ENCODE data around the gene TMSB4X.
"Not testable (repeated sequence)": the region's sequence is repeated elsewhere in the genome, so short reads cannot be mapped to it uniquely, and the experiment has no call there.

Gene TMSB4X

GRCh38 chrX:12975991-12976558 is 1.2 kb downstream of the TMSB4X start:
- H3K4me3 ChIP-seq (ENCODE audit: low read length), result peak overlapping the region; percentile 74
- no peak for TF ChIP-seq ZNF274 (IDR thresholded peaks at IDR 0.05; ENCODE audit: low read depth, low read length)

- H3K4me3 ChIP-seq (ENCODE audit: low read length), result peak overlapping the region; percentile 74
Observed at GRCh38 chrX:12976819-12977732, 2.2 kb downstream of the TMSB4X start.

GRCh38 chrX:12977761-12978204 is 2.9 kb downstream of the TMSB4X start:
- peak overlapping the region; percentile 74; the same call in 1 of the 2 replicates for H3K4me3 ChIP-seq (ENCODE audit: low read length)
- no peak for TF ChIP-seq ZNF274 (IDR thresholded peaks at IDR 0.05; ENCODE audit: low read depth, low read length)

GRCh38 chrX:12978205-12979025 is 3.5 kb downstream of the TMSB4X start:
- no peak for TF ChIP-seq ZNF274 (IDR thresholded peaks at IDR 0.05; ENCODE audit: low read depth, low read length)
- peak overlapping the region; percentile 35 for H3K4me3 ChIP-seq (ENCODE audit: low read length)

- H3K4me3 ChIP-seq (ENCODE audit: low read length), result peak overlapping the region; percentile 35; the same call in 1 of the 2 replicates
- no peak for TF ChIP-seq ZNF274 (IDR thresholded peaks at IDR 0.05; ENCODE audit: low read depth, low read length)
Observed at GRCh38 chrX:12979026-12979607, 4.2 kb downstream of the TMSB4X start.

GRCh38 chrX:12979616-12980015 is 4.7 kb downstream of the TMSB4X start:
- no peak for TF ChIP-seq ZNF274 (IDR thresholded peaks at IDR 0.05; ENCODE audit: low read depth, low read length)
- no peak overlapping the region for H3K4me3 ChIP-seq (ENCODE audit: low read length)

- H3K4me3 ChIP-seq (ENCODE audit: low read length), result not testable (repeated sequence)
Observed at GRCh38 chrX:12980039-12980438, 5.1 kb downstream of the TMSB4X start.

GRCh38 chrX:12981880-12982279 is 7.0 kb downstream of the TMSB4X start:
- H3K4me3 ChIP-seq (ENCODE audit: low read length), result no peak overlapping the region
- no peak for TF ChIP-seq ZNF274 (IDR thresholded peaks at IDR 0.05; ENCODE audit: low read depth, low read length)

GRCh38 chrX:12984603-12985319 is 9.9 kb downstream of the TMSB4X start:
- H3K4me3 ChIP-seq (ENCODE audit: low read length), result peak overlapping the region; percentile 19; the same call in 1 of the 2 replicates
- no peak for TF ChIP-seq ZNF274 (IDR thresholded peaks at IDR 0.05; ENCODE audit: low read depth, low read length)

GRCh38 chrX:12985331-12985730 is 10.4 kb downstream of the TMSB4X start:
- H3K4me3 ChIP-seq (ENCODE audit: low read length), result peak overlapping the region; percentile 19; the same call in 1 of the 2 replicates
- TF ChIP-seq ZNF274 (IDR thresholded peaks at IDR 0.05; ENCODE audit: low read depth, low read length), result no peak

GRCh38 chrX:12986164-12986779 is 11.4 kb downstream of the TMSB4X start:
- no peak for TF ChIP-seq ZNF274 (IDR thresholded peaks at IDR 0.05; ENCODE audit: low read depth, low read length)
- H3K4me3 ChIP-seq (ENCODE audit: low read length), result peak overlapping the region; percentile 4; the same call in 1 of the 2 replicates

- H3K4me3 ChIP-seq (ENCODE audit: low read length), result 0 out of 2 replicates have a peak overlapping the region, but pooled peaks have one; percentile 6
- TF ChIP-seq ZNF274 (IDR thresholded peaks at IDR 0.05; ENCODE audit: low read depth, low read length), result no peak
Observed at GRCh38 chrX:12986886-12987285, 12.0 kb downstream of the TMSB4X start.

- TF ChIP-seq ZNF274 (IDR thresholded peaks at IDR 0.05; ENCODE audit: low read depth, low read length), result no peak
- H3K4me3 ChIP-seq (ENCODE audit: low read length), result 0 out of 2 replicates have a peak overlapping the region, but pooled peaks have one; percentile 6
Observed at GRCh38 chrX:12987340-12987739, 12.4 kb downstream of the TMSB4X start.

All from GM08714 (cell line).